GM12878 (cell line): ENCODE data around the gene CTBP1. TPM values are rescaled to one million over a fixed set of nuclear protein-coding genes. Genes with fewer than 3 reads are reported as not detected.

Experiments used
- ATAC-seq: fragments of 200-7000 bp; cut with Tn5 transposase; 3 replicates; pipeline ENCODE4 v1.9.1; 2020; ENCODE audit warnings: mild to moderate bottlenecking, moderate library complexity
- BruUV-seq: library from RNA; stranded (reverse); fragments of 400-500 nt; replicated peaks from 2 replicates; lab custom pipeline; 2021; lab: Mats Ljungman, UMichigan
- CTCF ChIA-PET: fragments of 300-600 bp; sonication (Branson Sonifier 250); formaldehyde crosslinking; extraction: SDS; loops from one replicate; lab custom pipeline; 2021; ENCODE audit warnings: inconsistent platforms; lab: Yijun Ruan, JAX
- POLR2A ChIA-PET: fragments of 350-600 bp; formaldehyde crosslinking; extraction: SDS; loops from one replicate; lab custom pipeline; 2021; ENCODE audit warnings: inconsistent platforms; lab: Charles Lee
- RAD21 ChIA-PET: fragments of 300-600 bp; sonication (Branson Sonifier 250); formaldehyde crosslinking; loops from one replicate; lab custom pipeline; 2023; ENCODE audit warnings: antibody characterized with exemption; ENCODE audit not compliant: unreplicated experiment; lab: Charles Lee
- SMC1A ChIA-PET: fragments of 300-600 bp; sonication (Branson Sonifier 250); formaldehyde crosslinking; loops from one replicate; lab custom pipeline; 2023; ENCODE audit not compliant: unreplicated experiment, uncharacterized antibody; lab: Charles Lee
- DNase-seq: peaks from one replicate; pipeline ENCODE4 v3.0.0-alpha.2; 2011; ENCODE audit warnings: low read depth, low spot score
- FAIRE-seq: peaks from 3 replicates; lab custom pipeline; 2011; peaks lifted over from hg19 to GRCh38; lab: Jason Lieb, UNC
- H2AFZ ChIP-seq: 2 replicates; pipeline ENCODE4 v1.6.0; 2011; ENCODE audit warnings: low read depth, low read length, control low read depth; ENCODE audit not compliant: control insufficient read depth
- H3K27ac ChIP-seq: 2 replicates; pipeline ENCODE4 v1.5.1; 2011; ENCODE audit warnings: control low read depth; ENCODE audit not compliant: control insufficient read depth, insufficient read depth
- H3K27me3 ChIP-seq, 2 experiments: replicated peaks in 1 of 2; 2 replicates each; pipeline versions ENCODE4 v1.6.0 to v1.6.1; 2011; ENCODE audit warnings: low read length in 1 of 2; ENCODE audit not compliant: control insufficient read depth in 2 of 2, insufficient read depth in 2 of 2
- H3K36me3 ChIP-seq, 2 experiments: 2 replicates each; pipeline ENCODE4 v1.5.1; 2011; ENCODE audit warnings: low read length in 1 of 2; ENCODE audit not compliant: control insufficient read depth in 2 of 2, insufficient read depth in 2 of 2
- H3K4me1 ChIP-seq: 2 replicates; pipeline ENCODE4 v1.6.1; 2011; ENCODE audit warnings: mild to moderate bottlenecking, low read length, moderate library complexity, mixed read lengths; ENCODE audit not compliant: control insufficient read depth, insufficient read depth
- H3K4me2 ChIP-seq: 2 replicates; pipeline ENCODE4 v1.6.0; 2011; ENCODE audit warnings: control low read depth; ENCODE audit not compliant: control insufficient read depth, insufficient read depth
- H3K4me3 ChIP-seq: fragments of 200-600 bp; sonication (generic); 2 replicates; pipeline ENCODE4 v1.5.1; 2016
- H3K79me2 ChIP-seq: 2 replicates; pipeline ENCODE4 v1.6.0; 2011; ENCODE audit warnings: low read length; ENCODE audit not compliant: control insufficient read depth, insufficient read depth
- H3K9ac ChIP-seq: 2 replicates; pipeline ENCODE4 v1.8.0; 2011; ENCODE audit warnings: low read length, control low read depth, mixed read lengths; ENCODE audit not compliant: control insufficient read depth, insufficient read depth
- H3K9me3 ChIP-seq: replicated peaks from 3 replicates; pipeline ENCODE4 v1.5.1; 2011; ENCODE audit warnings: mild to moderate bottlenecking, low read length; ENCODE audit not compliant: control insufficient read depth, insufficient read depth
- H4K20me1 ChIP-seq: 2 replicates; pipeline ENCODE4 v1.6.0; 2011; ENCODE audit not compliant: control insufficient read depth, insufficient read depth
- BHLHE40 ChIP-seq, 2 experiments: fragments of 450-650 bp in 1 of 2; IDR thresholded peaks; 2 replicates each; pipeline ENCODE4 v1.6.1; 2011 to 2017; ENCODE audit warnings: low read depth in 2 of 2, borderline replicate concordance in 1 of 2, improper control_type of control experiment in 1 of 2, low read length in 1 of 2, mild to moderate bottlenecking in 1 of 2
- CBX5 ChIP-seq: sonication (generic); IDR thresholded peaks from 2 replicates; pipeline ENCODE4 v1.6.1; 2016; ENCODE audit warnings: low read depth, moderate library complexity, mild to moderate bottlenecking, inconsistent platforms
- ETV6 ChIP-seq, 2 experiments: fragments of 450-650 bp in 1 of 2; IDR thresholded peaks in 1 of 2; conservative IDR thresholded peaks in 1 of 2; 2 replicates each; pipeline ENCODE4 v1.6.1; 2014; ENCODE audit warnings: antibody characterized with exemption in 1 of 2, borderline replicate concordance in 1 of 2, low read depth in 1 of 2, mild to moderate bottlenecking in 1 of 2, moderate library complexity in 1 of 2
- NBN ChIP-seq: fragments of 450-650 bp; IDR thresholded peaks from 2 replicates; pipeline ENCODE4 v1.6.1; 2016
- NFYB ChIP-seq: IDR thresholded peaks from 2 replicates; pipeline ENCODE4 v1.6.1; 2011; ENCODE audit warnings: low read depth, mild to moderate bottlenecking, low read length, improper control_type of control experiment, moderate library complexity; ENCODE audit not compliant: insufficient read depth
- PAX5 ChIP-seq: IDR thresholded peaks from 2 replicates; pipeline ENCODE4 v1.6.1; 2011; ENCODE audit warnings: low read depth, low read length, borderline replicate concordance
- POLR2AphosphoS5 ChIP-seq: IDR thresholded peaks from 2 replicates; pipeline ENCODE4 v1.6.1; 2011; ENCODE audit warnings: mild to moderate bottlenecking, low read length, inconsistent platforms
- SIX5 ChIP-seq: IDR thresholded peaks from 2 replicates; pipeline ENCODE4 v1.6.1; 2011; ENCODE audit warnings: mild to moderate bottlenecking, low read depth, low read length, moderate library complexity; ENCODE audit not compliant: severe bottlenecking
- TCF12 ChIP-seq: IDR thresholded peaks from 2 replicates; pipeline ENCODE4 v1.6.1; 2011; ENCODE audit warnings: low read depth, mild to moderate bottlenecking, low read length
- ZBTB11 ChIP-seq: fragments of 450-650 bp; formaldehyde crosslinking; IDR thresholded peaks from 2 replicates; pipeline ENCODE4 v1.5.0; 2022; ENCODE audit warnings: mild to moderate bottlenecking, missing genetic modification characterization
- WGBS: methylation state at CpG from one replicate; pipeline ENCODE4 v1.1.6; 2016; ENCODE audit warnings: low lambda C conversion rate; ENCODE audit not compliant: insufficient replicate concordance, insufficient coverage; ENCODE audit errors: missing lambda C conversion rate; 5-methylcytosine and 5-hydroxymethylcytosine counted together
- in situ Hi-C: fragments of 300-500 bp; cut with MboI; formaldehyde crosslinking; loops from 9 replicates; pipeline ENCODE4 v1.14.3; 2018; ENCODE audit warnings: mixed read lengths
- intact Hi-C: fragments of 100-400 bp; cut with micrococcal nuclease; formaldehyde crosslinking; loops from one replicate; pipeline ENCODE4 v1.14.2; 2022; ENCODE audit not compliant: unreplicated experiment
- polyA plus RNA-seq, 11 experiments: library from polyadenylated mRNA; depleted of rRNA in 4 of 11; unstranded in 6 of 11; stranded (reverse) in 5 of 11; fragments of >200 nt; fragmentation: Nextera tagmentation in 4 of 11; fragmentation: Illumina TruSeq in 1 of 11; extraction: Ambion mirVana in 4 of 11; extraction: Trizol in 1 of 11; gene quantifications; 1 replicate in 1 of 11; 2 replicates in 10 of 11; pipeline versions ENCODE4 v1.2.1 to v1.2.3, GENCODE V29; 2011 to 2016; ENCODE audit warnings: inconsistent platforms in 2 of 11, missing spikeins in 2 of 11, low read depth in 1 of 11
- total RNA-seq, 4 experiments: library from RNA; depleted of rRNA in 3 of 4; stranded (reverse); fragments of >200 nt in 3 of 4; fragmentation: Illumina TruSeq in 1 of 4; extraction: Trizol in 1 of 4; gene quantifications; 2 replicates each; pipeline versions ENCODE4 v1.2.1 to v1.2.3, GENCODE V29; 2013 to 2021
- TF ChIP-seq, protein P1 (sequence below): fragments of 450-650 bp; IDR thresholded peaks from 2 replicates; pipeline ENCODE4 v1.6.1; 2017; ENCODE audit warnings: borderline replicate concordance
- TF ChIP-seq, protein P2 (sequence below): fragments of 450-650 bp; IDR thresholded peaks from 2 replicates; pipeline ENCODE4 v1.6.1; 2016; ENCODE audit warnings: mild to moderate bottlenecking

Gene CTBP1
- total and polyA plus RNA-seq, 10 of the 15 experiments (the other 5 are each of a cell fraction or from before 2014, with no cell fraction given): 7.4 to 182 (median 63.1) TPM

DNA sequence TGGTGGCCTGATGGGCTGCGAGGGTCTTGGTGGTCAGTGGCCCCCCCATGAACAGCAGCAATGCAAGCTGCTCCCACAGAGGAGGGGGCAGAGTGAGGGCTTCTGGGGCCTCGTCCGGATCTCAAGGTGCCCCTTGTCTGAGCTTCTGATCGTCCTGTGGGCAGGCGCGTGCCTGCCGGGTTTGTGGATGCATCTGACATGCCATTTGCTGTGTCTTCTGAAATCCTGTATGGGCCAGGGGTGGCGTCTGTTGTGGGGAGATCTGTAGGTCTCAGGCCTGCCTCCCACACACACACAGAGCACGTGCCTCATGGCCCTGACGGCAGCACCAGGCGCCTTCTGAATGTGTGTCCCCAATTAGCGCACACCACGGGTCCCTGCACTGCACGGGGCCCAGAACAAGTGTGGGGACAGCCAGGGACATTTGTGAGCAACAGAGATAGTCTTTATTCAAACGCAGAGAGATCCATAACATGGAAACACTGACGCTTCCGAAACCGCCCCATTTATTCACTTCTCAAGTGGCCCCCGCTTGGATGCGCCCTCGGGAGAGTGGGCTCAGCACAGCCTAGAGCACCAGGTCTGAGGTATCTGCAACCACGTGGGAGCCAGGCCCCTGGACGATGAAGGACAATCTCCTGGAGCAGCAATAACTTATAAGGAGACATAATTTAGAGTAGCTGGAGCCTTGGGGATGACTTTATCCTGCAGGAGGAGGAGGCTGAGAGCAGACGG is 82.3 kb downstream of the CTBP1 start (continued):
- TF ChIP-seq, protein P1, sequence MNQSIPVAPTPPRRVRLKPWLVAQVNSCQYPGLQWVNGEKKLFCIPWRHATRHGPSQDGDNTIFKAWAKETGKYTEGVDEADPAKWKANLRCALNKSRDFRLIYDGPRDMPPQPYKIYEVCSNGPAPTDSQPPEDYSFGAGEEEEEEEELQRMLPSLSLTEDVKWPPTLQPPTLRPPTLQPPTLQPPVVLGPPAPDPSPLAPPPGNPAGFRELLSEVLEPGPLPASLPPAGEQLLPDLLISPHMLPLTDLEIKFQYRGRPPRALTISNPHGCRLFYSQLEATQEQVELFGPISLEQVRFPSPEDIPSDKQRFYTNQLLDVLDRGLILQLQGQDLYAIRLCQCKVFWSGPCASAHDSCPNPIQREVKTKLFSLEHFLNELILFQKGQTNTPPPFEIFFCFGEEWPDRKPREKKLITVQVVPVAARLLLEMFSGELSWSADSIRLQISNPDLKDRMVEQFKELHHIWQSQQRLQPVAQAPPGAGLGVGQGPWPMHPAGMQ: no peak
- TF ChIP-seq TCF12: no peak
- no peak for TF ChIP-seq NFYB
- TF ChIP-seq CBX5: no peak
- TF ChIP-seq ZBTB11 (CRISPR knock-in tag): no peak

DNA sequence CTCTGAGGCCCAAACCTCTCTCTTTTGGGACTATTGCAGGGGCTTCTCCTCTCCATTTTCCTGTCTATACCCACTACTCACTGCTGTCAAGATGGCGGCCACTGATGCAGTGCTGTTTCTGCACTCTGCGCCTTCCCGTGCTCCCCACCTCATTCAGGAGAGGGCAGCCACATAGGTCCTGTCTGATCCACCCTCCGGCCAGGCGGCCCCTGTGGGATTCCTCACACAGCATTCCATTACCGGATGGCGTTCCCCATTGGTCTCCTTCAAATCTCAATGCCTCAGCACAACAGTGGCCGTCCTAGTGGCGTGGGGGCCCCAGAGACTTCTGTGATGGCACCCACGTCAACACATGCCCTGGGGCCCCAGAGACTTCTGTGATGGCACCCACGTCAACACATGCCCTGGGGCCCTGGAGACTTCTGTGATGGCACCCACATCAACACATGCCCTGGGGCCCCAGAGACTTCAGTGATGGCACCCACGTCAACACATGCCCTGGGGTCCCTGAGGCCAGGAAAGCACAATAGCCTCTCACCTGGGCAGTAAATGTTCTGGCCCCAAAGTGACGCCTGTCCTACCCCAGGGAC is 83.9 kb downstream of the CTBP1 start:
- Histone ChIP-seq H2AFZ (no peak overlapping the region), H3K4me3 (no peak overlapping the region), H3K4me1 (peaks cover 21% of the 10 kb centered on the region), H3K79me2 (no peaks in the 10 kb centered on the region), H3K27me3 (no peaks in the 10 kb centered on the region), H3K4me2 (no peak overlapping the region), H3K9me3 (peaks cover 4% of the 10 kb centered on the region; the same call in 2 of the 3 replicates), H3K36me3 (no peaks in the 10 kb centered on the region), H3K9ac (no peak overlapping the region), H4K20me1 (no peaks in the 10 kb centered on the region), H3K27ac (no peak overlapping the region)
- BruUV-seq: no TSS peak
- no peak for FAIRE-seq
- no peak for DNase-seq
- intact Hi-C loops: no loop called here
- SMC1A ChIA-PET: interaction anchor here (0.8 kb wide), 1 partner anchor 82 kb away, joined by 3 read pairs; no protein-coding TSS in a partner anchor
- WGBS: 60% methylated on average over 13 of the region's 13 CpGs
- RAD21 ChIA-PET: interaction anchor here (1.3 kb wide), 1 partner anchor 103 kb away, joined by 7 read pairs; no protein-coding TSS in a partner anchor
- in situ Hi-C loops: loop anchor here (5.0 kb wide), 1 partner anchor 102 kb away; no protein-coding TSS in a partner anchor
- POLR2A ChIA-PET: no interaction called here
- CTCF ChIA-PET: interaction anchor here (0.8 kb wide), 1 partner anchor 82 kb away, joined by 3 read pairs; no protein-coding TSS in a partner anchor
- ATAC-seq: no peak
- TF ChIP-seq PAX5 (no peak), BHLHE40 (IDR thresholded peaks at IDR 0.05; ENCODE audit: borderline replicate concordance in 1 of 2, low read depth in 2 of 2, low read length in 1 of 2) (no peak), POLR2AphosphoS5 (no peak), ETV6 (conservative IDR thresholded peaks at IDR 0.05 in 1 of 2, IDR thresholded peaks at IDR 0.05 in 1 of 2; ENCODE audit: borderline replicate concordance in 1 of 2, low read depth in 1 of 2) (no peak), SIX5 (no peak), NBN (no peak)
- TF ChIP-seq, protein P2, sequence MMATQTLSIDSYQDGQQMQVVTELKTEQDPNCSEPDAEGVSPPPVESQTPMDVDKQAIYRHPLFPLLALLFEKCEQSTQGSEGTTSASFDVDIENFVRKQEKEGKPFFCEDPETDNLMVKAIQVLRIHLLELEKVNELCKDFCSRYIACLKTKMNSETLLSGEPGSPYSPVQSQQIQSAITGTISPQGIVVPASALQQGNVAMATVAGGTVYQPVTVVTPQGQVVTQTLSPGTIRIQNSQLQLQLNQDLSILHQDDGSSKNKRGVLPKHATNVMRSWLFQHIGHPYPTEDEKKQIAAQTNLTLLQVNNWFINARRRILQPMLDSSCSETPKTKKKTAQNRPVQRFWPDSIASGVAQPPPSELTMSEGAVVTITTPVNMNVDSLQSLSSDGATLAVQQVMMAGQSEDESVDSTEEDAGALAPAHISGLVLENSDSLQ: no peak
